Panc1 (cell line): ENCODE data around the gene RCN1. TPM values are rescaled to one million over a fixed set of nuclear protein-coding genes. Genes with fewer than 3 reads are reported as not detected.

Experiments
- ATAC-seq: fragments of 200-7000 bp; cut with Tn5 transposase; 2 replicates; pipeline ENCODE4 v1.9.1; 2020; ENCODE audit warnings: mild to moderate bottlenecking, moderate library complexity
- Bru-seq: library from RNA; stranded (reverse); fragments of 400-500 nt; gene quantifications from one replicate; lab custom pipeline; 2021; lab: Mats Ljungman, UMichigan
- BruChase-seq, 2 experiments: library from RNA; stranded (reverse); fragments of 400-500 nt; gene quantifications; one replicate each; lab custom pipeline; 2021; lab: Mats Ljungman, UMichigan
- BruUV-seq: library from RNA; stranded (reverse); fragments of 400-500 nt; replicated peaks from 2 replicates; lab custom pipeline; 2021; lab: Mats Ljungman, UMichigan
- CTCF ChIA-PET: fragments of 300-600 bp; sonication (Branson Sonifier 250); formaldehyde crosslinking; loops from one replicate; lab custom pipeline; 2022; ENCODE audit warnings: antibody characterized with exemption; lab: Charles Lee
- POLR2A ChIA-PET: fragments of 300-600 bp; sonication (Branson Sonifier 250); formaldehyde crosslinking; loops from one replicate; lab custom pipeline; 2022; ENCODE audit warnings: antibody characterized with exemption; lab: Charles Lee
- DNase-seq: peaks from one replicate; pipeline ENCODE4 v3.0.0-alpha.2; 2010; ENCODE audit warnings: low read depth, low spot score
- H3K27ac ChIP-seq: 2 replicates; pipeline ENCODE4 v1.5.1; 2011; ENCODE audit warnings: mild to moderate bottlenecking, low read length, inconsistent platforms
- H3K27me3 ChIP-seq: fragments of 200-500 bp; sonication (Bioruptor generic); 2 replicates; pipeline ENCODE4 v1.6.0; 2014; ENCODE audit warnings: low read length, inconsistent platforms; ENCODE audit not compliant: control insufficient read depth, insufficient read depth
- H3K36me3 ChIP-seq: fragments of 200-500 bp; sonication (Bioruptor generic); 2 replicates; pipeline ENCODE4 v1.5.1; 2014; ENCODE audit warnings: inconsistent platforms, mild to moderate bottlenecking, low read length, moderate library complexity; ENCODE audit not compliant: control insufficient read depth, insufficient read depth
- H3K4me1 ChIP-seq: 2 replicates; pipeline ENCODE4 v1.5.1; 2011; ENCODE audit warnings: inconsistent platforms, mild to moderate bottlenecking, low read length, moderate library complexity; ENCODE audit not compliant: control insufficient read depth, insufficient read depth
- H3K4me3 ChIP-seq, 2 experiments: 2 replicates each; pipeline ENCODE4 v1.5.1; 2011 to 2012; ENCODE audit warnings: low read depth in 2 of 2, low read length in 2 of 2, mild to moderate bottlenecking in 2 of 2, inconsistent platforms in 1 of 2, moderate library complexity in 1 of 2
- H3K9me3 ChIP-seq: fragments of 200-500 bp; sonication (Bioruptor generic); 2 replicates; pipeline ENCODE4 v1.5.1; 2014; ENCODE audit warnings: low read depth, mild to moderate bottlenecking, inconsistent platforms, low read length, moderate library complexity; ENCODE audit not compliant: control insufficient read depth, insufficient read depth
- POLR2AphosphoS5 ChIP-seq: IDR thresholded peaks from 2 replicates; pipeline ENCODE4 v1.6.1; 2012; ENCODE audit warnings: mild to moderate bottlenecking, low read depth, low read length, moderate library complexity
- SIN3A ChIP-seq: IDR thresholded peaks from 2 replicates; pipeline ENCODE4 v1.6.1; 2012; ENCODE audit warnings: low read depth, mild to moderate bottlenecking, low read length, moderate library complexity, borderline replicate concordance; ENCODE audit not compliant: insufficient read depth
- TCF7L2 ChIP-seq: IDR thresholded peaks from 2 replicates; pipeline ENCODE4 v1.6.1; 2011; ENCODE audit warnings: mild to moderate bottlenecking, low read depth, low read length, inconsistent platforms
- in situ Hi-C: cut with HindIII; loops from 2 replicates; pipeline ENCODE4 v1.10.0; 2016; ENCODE audit warnings: low sequenced_read_pairs, low pct_unique_long_range_greater_than_20kb
- intact Hi-C: fragments of 100-400 bp; cut with micrococcal nuclease; formaldehyde crosslinking; loops from one replicate; pipeline ENCODE4 v1.10.0; 2022; ENCODE audit not compliant: unreplicated experiment
- long read RNA-seq: library from polyadenylated mRNA; unstranded; transcript quantifications from one replicate; pipeline ENCODE4 v2.0.0, GENCODE V29; 2021; ENCODE audit not compliant: unreplicated experiment
- polyA plus RNA-seq: library from polyadenylated mRNA; unstranded; fragments of >200 nt; gene quantifications from one replicate; pipeline ENCODE4 v1.2.1, GENCODE V29; 2012; ENCODE audit warnings: missing spikeins; ENCODE audit not compliant: insufficient read length
- total RNA-seq: library from RNA; stranded (reverse); gene quantifications from one replicate; pipeline ENCODE4 v1.2.1, GENCODE V29; 2021; ENCODE audit not compliant: unreplicated experiment
- TF ChIP-seq, protein P1 (sequence below): fragments of 450-650 bp; IDR thresholded peaks from 2 replicates; pipeline ENCODE4 v1.5.1; 2017; ENCODE audit warnings: mild to moderate bottlenecking
- TF ChIP-seq, protein P2 (sequence below), 2 experiments: IDR thresholded peaks; 2 replicates each; pipeline ENCODE4 v1.6.1; 2011 to 2012; ENCODE audit warnings: low read depth in 2 of 2, control low read depth in 1 of 2, low read length in 1 of 2, mild to moderate bottlenecking in 1 of 2, moderate library complexity in 1 of 2; ENCODE audit not compliant: insufficient read depth in 1 of 2

The RCN1 gene
- total RNA-seq (120 TPM), Bru-seq, nascent RNA (percentile 96 among the genes with signal in this experiment), BruChase-seq, experiment 1, labeled RNA remaining after a 2-hour chase (percentile 99 among the genes with signal in this experiment), BruChase-seq, experiment 2, labeled RNA remaining after a 6-hour chase (percentile 100 among the genes with signal in this experiment)
- 135 TPM for polyA plus RNA-seq
- long read RNA-seq, transcript RCN1-201 (6 exons, 2,572 nt), result major isoform, 237 of 262 reads
- long read RNA-seq, partial matches to known transcripts, result 2 of 262 reads
- long read RNA-seq, other reads (novel, unspliced or antisense), result 20 of 262 reads

DNA sequence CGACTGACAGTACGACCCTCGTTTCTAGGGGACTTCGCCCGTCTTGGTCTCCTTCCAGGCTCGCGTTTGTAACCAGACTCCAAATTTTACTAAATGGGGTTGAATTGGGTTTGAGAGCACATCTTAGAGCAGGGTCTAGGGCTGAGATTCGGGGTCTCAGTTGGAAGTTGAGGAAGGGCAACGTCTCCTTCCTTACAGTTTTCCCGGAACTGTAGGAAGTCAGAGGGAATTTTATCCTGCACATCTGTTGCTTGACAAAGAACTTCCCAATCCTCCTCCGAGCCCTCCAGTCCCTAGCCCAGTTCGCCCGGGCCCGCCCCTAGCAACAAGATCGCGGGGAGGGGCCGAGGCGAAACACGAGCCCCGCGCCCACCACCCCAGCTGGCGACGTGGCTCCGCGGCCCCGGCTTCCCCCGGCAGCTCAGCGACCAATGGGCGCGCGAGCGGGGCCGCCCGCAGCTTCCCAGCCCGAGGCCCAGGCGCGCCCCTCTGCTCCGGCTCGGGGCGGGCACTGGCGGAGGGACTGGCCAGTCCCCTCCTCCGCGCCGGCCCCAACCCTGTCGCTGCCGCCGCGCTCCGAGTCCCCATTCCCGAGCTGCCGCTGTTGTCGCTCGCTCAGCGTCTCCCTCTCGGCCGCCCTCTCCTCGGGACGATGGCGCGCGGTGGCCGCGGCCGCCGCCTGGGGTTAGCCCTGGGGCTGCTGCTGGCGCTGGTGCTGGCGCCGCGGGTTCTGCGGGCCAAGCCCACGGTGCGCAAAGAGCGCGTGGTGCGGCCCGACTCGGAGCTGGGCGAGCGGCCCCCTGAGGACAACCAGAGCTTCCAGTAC, at the start of gene RCN1:
Gene RCN1, plus strand, starts transcription at position 530 of the 826 bp plus-strand sequence. Its CDS starts 123 bp downstream, at position 653.
- intact Hi-C loops (no loop called here), in situ Hi-C loops (no loop called here)
- no TSS peak for BruUV-seq
- 0 out of 2 replicates have a peak, but pooled peaks cover 4% of the 10 kb centered on the region for H3K27me3 ChIP-seq
- ChIA-PET POLR2A (no interaction called here), CTCF (interaction anchor here (0.6 kb wide), 2 partner anchors 206 to 245 kb away, joined by 3 to 4 read pairs; no protein-coding TSS in a partner anchor)
- peaks cover 18% of the 10 kb centered on the region for H3K4me1 ChIP-seq
- peak within 1 kb of the TSS; percentile 91 for H3K27ac ChIP-seq
- peak within 1 kb of the TSS; percentile 71 to 91 for H3K4me3 ChIP-seq
- H3K36me3 ChIP-seq, result no peaks in the 10 kb centered on the region; the same call in 1 of the 2 replicates
- no peaks in the 10 kb centered on the region for H3K9me3 ChIP-seq
- peak; percentile 93 for ATAC-seq
- TF ChIP-seq, protein P1, sequence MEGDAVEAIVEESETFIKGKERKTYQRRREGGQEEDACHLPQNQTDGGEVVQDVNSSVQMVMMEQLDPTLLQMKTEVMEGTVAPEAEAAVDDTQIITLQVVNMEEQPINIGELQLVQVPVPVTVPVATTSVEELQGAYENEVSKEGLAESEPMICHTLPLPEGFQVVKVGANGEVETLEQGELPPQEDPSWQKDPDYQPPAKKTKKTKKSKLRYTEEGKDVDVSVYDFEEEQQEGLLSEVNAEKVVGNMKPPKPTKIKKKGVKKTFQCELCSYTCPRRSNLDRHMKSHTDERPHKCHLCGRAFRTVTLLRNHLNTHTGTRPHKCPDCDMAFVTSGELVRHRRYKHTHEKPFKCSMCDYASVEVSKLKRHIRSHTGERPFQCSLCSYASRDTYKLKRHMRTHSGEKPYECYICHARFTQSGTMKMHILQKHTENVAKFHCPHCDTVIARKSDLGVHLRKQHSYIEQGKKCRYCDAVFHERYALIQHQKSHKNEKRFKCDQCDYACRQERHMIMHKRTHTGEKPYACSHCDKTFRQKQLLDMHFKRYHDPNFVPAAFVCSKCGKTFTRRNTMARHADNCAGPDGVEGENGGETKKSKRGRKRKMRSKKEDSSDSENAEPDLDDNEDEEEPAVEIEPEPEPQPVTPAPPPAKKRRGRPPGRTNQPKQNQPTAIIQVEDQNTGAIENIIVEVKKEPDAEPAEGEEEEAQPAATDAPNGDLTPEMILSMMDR, result no peak
- TF ChIP-seq, protein P2, sequence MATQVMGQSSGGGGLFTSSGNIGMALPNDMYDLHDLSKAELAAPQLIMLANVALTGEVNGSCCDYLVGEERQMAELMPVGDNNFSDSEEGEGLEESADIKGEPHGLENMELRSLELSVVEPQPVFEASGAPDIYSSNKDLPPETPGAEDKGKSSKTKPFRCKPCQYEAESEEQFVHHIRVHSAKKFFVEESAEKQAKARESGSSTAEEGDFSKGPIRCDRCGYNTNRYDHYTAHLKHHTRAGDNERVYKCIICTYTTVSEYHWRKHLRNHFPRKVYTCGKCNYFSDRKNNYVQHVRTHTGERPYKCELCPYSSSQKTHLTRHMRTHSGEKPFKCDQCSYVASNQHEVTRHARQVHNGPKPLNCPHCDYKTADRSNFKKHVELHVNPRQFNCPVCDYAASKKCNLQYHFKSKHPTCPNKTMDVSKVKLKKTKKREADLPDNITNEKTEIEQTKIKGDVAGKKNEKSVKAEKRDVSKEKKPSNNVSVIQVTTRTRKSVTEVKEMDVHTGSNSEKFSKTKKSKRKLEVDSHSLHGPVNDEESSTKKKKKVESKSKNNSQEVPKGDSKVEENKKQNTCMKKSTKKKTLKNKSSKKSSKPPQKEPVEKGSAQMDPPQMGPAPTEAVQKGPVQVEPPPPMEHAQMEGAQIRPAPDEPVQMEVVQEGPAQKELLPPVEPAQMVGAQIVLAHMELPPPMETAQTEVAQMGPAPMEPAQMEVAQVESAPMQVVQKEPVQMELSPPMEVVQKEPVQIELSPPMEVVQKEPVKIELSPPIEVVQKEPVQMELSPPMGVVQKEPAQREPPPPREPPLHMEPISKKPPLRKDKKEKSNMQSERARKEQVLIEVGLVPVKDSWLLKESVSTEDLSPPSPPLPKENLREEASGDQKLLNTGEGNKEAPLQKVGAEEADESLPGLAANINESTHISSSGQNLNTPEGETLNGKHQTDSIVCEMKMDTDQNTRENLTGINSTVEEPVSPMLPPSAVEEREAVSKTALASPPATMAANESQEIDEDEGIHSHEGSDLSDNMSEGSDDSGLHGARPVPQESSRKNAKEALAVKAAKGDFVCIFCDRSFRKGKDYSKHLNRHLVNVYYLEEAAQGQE (IDR thresholded peaks at IDR 0.05; ENCODE audit: insufficient read depth in 1 of 2, low read depth in 2 of 2, low read length in 1 of 2), result no peak
- TF ChIP-seq TCF7L2 (no peak), POLR2AphosphoS5 (no peak), SIN3A (no peak)
- DNase-seq, result no peak

DNA sequence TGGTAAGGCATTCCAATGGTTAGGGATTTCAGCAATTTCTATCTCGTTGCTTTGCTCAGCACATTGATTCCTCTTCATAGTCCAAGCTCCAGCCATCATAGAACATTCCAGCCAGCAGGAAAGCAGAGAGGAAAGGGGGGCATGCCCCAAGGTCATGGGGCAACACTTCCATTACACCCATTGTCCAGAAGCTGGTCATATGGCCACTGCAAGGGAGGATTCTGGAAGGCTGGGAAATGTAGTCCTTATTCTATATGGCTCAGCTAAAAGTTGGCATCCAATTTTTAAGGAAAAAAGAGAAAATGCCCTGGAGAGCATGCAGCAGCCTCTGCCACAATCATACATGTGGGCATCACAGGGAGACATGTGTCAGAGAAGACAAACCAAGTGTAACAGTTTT, 47.1 kb upstream of the RCN1 start:
- Histone ChIP-seq H3K4me3 (no peak overlapping the region), H3K27ac (no peak overlapping the region), H3K27me3 (peaks cover 9% of the 10 kb centered on the region), H3K36me3 (no peaks in the 10 kb centered on the region), H3K9me3 (no peaks in the 10 kb centered on the region), H3K4me1 (no peaks in the 10 kb centered on the region)
- intact Hi-C loops (no loop called here), in situ Hi-C loops (no loop called here)
- BruUV-seq, result no TSS peak
- ATAC-seq, result no peak
- TF ChIP-seq TCF7L2 (no peak), SIN3A (no peak), POLR2AphosphoS5 (no peak)
- TF ChIP-seq, protein P2 (IDR thresholded peaks at IDR 0.05; ENCODE audit: insufficient read depth in 1 of 2, low read depth in 2 of 2, low read length in 1 of 2), result no peak
- TF ChIP-seq, protein P1, result no peak
- DNase-seq, result no peak
- ChIA-PET CTCF (no interaction called here), POLR2A (no interaction called here)
